ENCODE data around the gene ME3.
"Not testable (repeated sequence)": the region's sequence is repeated elsewhere in the genome, so short reads cannot be mapped to it uniquely, and the experiment has no call there.

Gene ME3

DNA sequence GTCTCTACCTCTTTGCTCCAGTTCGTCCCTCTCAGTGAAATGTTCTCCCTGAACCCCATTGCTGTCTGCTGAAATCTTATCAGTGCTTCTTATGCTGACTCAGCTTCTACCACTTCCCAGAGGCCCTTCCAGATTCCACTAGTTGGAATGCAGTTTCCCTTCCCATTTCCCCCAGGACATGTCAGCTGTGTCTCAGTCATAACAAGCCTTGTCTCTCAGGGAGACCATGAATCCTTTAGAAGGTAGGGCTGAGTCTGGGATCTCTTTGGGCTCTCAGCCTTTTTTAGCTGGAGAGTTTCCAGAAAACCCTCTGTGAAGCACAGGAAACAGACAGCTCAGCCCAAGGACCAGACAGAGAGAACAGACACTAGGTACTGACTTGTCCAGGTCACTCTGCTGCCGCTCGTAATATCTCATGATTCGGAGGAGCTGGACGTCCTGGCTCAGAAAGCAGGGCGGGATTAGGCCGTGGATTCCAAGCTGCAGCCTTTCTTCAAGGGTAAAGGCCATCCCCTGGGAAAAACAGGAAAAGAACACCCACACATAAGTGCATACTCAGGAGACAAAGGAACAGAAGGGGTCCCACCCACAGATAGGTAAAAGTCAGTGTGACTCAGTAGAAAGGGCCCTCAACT is 113.0 kb downstream of the ME3 start:
- no peak for DNase-seq

- no peak for DNase-seq
These were observed 113.6 kb downstream of the ME3 start for GRCh38 chr11:86558841-86559240.

GRCh38 chr11:86558207-86558606 is 114.2 kb downstream of the ME3 start:
- no peak for DNase-seq

DNA sequence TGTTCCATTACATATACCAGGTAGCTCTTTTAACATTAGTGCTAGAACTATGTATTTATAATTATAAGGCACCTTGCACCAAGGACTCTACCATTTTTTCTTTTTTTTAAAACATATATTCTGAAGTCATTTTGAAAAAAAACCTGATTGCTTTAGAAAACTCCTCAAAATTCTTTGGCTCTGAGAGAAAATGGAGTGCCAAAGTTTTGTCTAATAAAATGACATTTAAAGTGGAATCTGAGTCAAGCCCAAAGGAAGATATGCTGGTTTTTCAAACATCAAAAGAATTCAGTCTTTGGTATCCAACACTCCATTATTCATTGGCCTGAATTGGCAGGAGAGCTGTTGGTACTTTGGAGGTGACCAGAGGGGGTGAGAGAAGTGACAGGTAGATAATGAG is 116.5 kb downstream of the ME3 start:
- no peak for DNase-seq

GRCh38 chr11:86555401-86555800 is 117.0 kb downstream of the ME3 start:
- DNase-seq: no peak

- DNase-seq: no peak
These were observed 119.2 kb downstream of the ME3 start for GRCh38 chr11:86553265-86553664.

GRCh38 chr11:86551288-86552092 is 120.9 kb downstream of the ME3 start:
- no peak for DNase-seq

- no peak for DNase-seq
These were observed 121.7 kb downstream of the ME3 start for GRCh38 chr11:86550757-86551156.

- DNase-seq: peak in 10 of 56 donors; percentile 3 to 47 (median 14)
These were observed 124.0 kb downstream of the ME3 start for GRCh38 chr11:86548271-86548917.

DNA sequence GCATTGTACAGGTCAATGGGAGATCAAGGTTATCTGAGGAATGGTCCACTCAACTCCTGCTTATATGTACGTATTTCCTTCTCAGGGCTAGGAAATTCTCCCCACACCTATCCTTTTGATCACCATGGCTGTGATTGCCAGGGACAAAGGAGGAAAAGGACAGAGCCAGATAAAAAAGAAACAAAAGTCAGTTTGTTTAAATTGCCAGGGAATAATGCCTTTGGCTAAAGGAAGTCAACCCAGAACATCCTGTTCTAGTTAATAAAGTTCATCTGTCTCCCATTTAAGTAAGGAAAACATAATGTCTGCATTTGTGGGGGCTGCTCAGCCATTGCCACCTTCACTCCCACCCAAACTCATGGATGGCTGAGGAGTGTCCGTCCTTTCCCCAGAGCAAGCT is 124.7 kb downstream of the ME3 start:
- peak in 1 of 56 donors; percentile 6 for DNase-seq

- not testable (repeated sequence) for DNase-seq
These were observed 131.1 kb downstream of the ME3 start for GRCh38 chr11:86541299-86541698.

GRCh38 chr11:86538223-86538548 is 134.2 kb downstream of the ME3 start:
- no peak for DNase-seq

- DNase-seq: no peak
These were observed 134.7 kb downstream of the ME3 start for GRCh38 chr11:86537541-86538222.

GRCh38 chr11:86535773-86536172 is 136.6 kb downstream of the ME3 start:
- DNase-seq: no peak

DNA sequence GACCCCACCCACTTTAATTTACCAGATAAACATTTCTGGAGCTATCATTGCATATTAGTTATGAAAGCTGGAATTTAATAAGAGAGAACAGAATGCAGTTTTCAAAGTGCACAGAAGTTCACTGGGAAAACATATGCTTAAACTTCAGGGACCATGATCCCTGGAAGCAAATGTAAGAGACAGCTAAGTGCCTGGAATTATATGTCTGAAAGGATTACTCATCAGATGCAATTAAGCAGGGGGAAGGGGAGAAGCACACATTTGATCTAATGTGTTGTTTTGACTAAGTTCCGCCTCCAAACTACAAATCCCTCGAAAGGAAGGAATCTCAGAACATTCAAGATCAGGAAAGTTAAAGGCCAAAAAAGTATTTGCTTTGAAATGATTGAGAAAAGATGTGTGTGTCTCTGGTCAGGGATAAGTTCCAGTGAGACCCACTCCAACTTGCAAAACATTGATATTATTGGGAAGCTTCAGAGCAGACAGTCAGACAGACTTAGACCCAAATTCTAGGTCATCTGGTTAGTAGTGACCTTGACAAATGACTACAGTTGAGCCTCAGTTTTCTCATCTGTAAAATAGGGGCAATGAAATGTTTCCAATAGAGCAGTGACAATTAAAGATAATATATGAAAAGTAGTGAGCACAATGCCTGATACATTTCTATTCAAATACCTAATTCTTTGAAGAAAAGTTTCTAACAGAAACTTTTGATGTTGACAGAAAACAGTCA is 147.6 kb downstream of the ME3 start:
- DNase-seq: no peak

DNA sequence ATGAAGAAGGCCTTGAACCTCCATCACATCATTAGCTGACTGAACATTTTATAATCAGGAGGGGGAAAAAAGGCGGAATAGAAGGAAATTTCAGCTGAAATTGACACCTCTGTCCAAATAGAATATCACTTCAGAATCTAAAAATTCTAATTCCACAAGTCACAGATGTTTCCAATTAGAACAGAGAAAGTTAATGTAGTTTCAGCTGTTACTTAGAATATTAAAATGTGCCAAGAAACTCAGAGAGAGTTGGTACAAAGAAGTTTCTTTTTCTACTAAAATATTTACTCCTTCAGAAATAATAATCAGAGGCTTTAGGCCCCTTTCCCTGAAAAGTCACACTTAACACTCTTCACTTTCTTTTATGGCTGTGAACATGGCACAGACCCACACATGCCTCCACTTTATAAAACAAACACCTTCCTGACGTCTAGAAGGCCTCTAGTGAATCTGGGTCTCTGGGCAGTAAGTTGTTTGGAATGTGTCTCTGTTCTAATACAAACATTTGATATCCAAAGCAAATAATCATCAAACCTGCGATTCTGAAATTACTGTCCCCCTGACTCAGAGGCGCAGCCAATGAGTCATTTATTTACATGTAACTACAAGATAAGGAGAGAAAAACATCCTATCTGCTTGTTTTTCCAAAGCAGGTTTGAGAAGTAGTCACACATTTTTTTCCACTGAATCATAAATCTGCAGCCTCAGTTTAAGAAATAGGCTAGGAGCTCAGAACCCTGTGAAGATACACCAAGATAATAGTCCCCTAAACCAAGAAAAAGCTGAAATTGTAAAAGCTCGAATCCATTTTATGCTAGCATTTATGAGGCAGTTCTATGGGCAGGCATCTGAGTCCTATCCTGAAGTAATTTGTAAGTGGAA is 148.4 kb downstream of the ME3 start:
- no peak for DNase-seq

GRCh38 chr11:86522512-86522911 is 149.9 kb downstream of the ME3 start:
- DNase-seq: not testable (repeated sequence)

GRCh38 chr11:86519064-86519911 is 153.1 kb downstream of the ME3 start:
- DNase-seq: peak in 1 of 56 donors; percentile 1

DNA sequence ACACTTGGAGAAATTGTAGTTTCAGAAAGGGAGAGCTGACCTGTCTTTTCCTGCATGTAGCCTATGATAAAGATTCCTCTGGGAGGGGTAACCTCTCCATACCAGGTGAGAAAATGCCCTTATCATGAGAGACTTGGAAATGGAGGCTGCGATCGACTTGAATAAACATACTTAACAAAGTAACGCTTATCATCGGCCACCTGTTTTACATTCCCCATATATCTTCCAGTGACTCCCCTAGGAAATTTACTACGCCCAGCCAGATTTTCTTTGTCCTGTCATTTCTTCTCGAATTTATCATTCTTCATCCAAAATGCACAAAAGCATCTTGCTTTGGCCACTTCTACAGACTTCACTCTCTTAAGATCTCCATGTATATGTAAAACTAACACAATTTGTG is 154.2 kb downstream of the ME3 start:
- no peak for DNase-seq

All from amygdala (tissue), 56 donors.